Smooth muscle cell (in vitro differentiated cells): ENCODE results near the gene PRDM12. TPM values are rescaled to one million over a fixed set of nuclear protein-coding genes. Genes with fewer than 3 reads are reported as not detected.

Source experiments
- DNase-seq: peaks from one replicate; lab custom pipeline; 2025; ENCODE audit not compliant: unreplicated experiment; lab: John Stamatoyannopoulos, UW
- H2AFZ ChIP-seq: fragments of 200-600 bp; sonication (generic); 2 replicates; pipeline ENCODE4 v1.6.0; 2016; ENCODE audit warnings: antibody characterized with exemption, low read depth, mild to moderate bottlenecking
- H3F3A ChIP-seq: fragments of 200-600 bp; sonication (generic); 2 replicates; pipeline ENCODE4 v1.6.0; 2017; ENCODE audit warnings: antibody characterized with exemption, low read depth
- H3K27ac ChIP-seq: fragments of 200-600 bp; sonication (generic); 2 replicates; pipeline ENCODE4 v1.5.1; 2016; ENCODE audit warnings: low read depth, mild to moderate bottlenecking
- H3K27me3 ChIP-seq: fragments of 200-600 bp; sonication (generic); 2 replicates; pipeline ENCODE4 v1.6.1; 2016; ENCODE audit warnings: low read depth, mild to moderate bottlenecking
- H3K36me3 ChIP-seq: fragments of 200-600 bp; sonication (generic); 2 replicates; pipeline ENCODE4 v1.5.1; 2016; ENCODE audit warnings: low read depth
- H3K4me1 ChIP-seq: fragments of 200-600 bp; sonication (generic); 2 replicates; pipeline ENCODE4 v1.5.1; 2016; ENCODE audit warnings: low read depth
- H3K4me2 ChIP-seq: fragments of 200-600 bp; sonication (generic); 2 replicates; pipeline ENCODE4 v1.6.0; 2016; ENCODE audit warnings: mild to moderate bottlenecking
- H3K4me3 ChIP-seq: fragments of 200-600 bp; sonication (generic); 2 replicates; pipeline ENCODE4 v1.5.1; 2016; ENCODE audit warnings: mild to moderate bottlenecking
- H3K79me2 ChIP-seq: fragments of 200-600 bp; sonication (generic); 2 replicates; pipeline ENCODE4 v1.6.0; 2016; ENCODE audit warnings: low read depth, mild to moderate bottlenecking
- H3K9ac ChIP-seq: fragments of 200-600 bp; sonication (generic); 2 replicates; pipeline ENCODE4 v1.6.0; 2016; ENCODE audit warnings: low read depth
- H3K9me3 ChIP-seq: fragments of 200-600 bp; sonication (generic); replicated peaks from 2 replicates; pipeline ENCODE4 v1.5.1; 2016; ENCODE audit warnings: low read depth
- H4K20me1 ChIP-seq: fragments of 200-600 bp; sonication (generic); 2 replicates; pipeline ENCODE4 v1.6.0; 2016; ENCODE audit warnings: low read depth
- CTCF ChIP-seq: fragments of 200-600 bp; sonication (generic); IDR thresholded peaks from 2 replicates; pipeline ENCODE4 v1.5.1; 2017; ENCODE audit warnings: borderline replicate concordance, mild to moderate bottlenecking, antibody characterized with exemption; ENCODE audit not compliant: insufficient read depth, poor library complexity, severe bottlenecking
- WGBS: methylation state at CpG from one replicate; pipeline ENCODE4 v1.1.7; 2016; ENCODE audit warnings: low lambda C conversion rate; 5-methylcytosine and 5-hydroxymethylcytosine counted together
- microRNA-seq: library from miRNA; unstranded; fragments of <30 nt; microRNA quantifications from one replicate; pipeline ENCODE4, GENCODE V29; 2016; ENCODE audit warnings: borderline number of aligned reads
- polyA plus RNA-seq: library from polyadenylated mRNA; unstranded; fragments of >200 nt; fragmentation: Nextera tagmentation; extraction: Ambion mirVana; gene quantifications from 2 replicates; pipeline ENCODE4 v1.2.1, GENCODE V29; 2016
- small RNA-seq: library from RNA; depleted of rRNA; stranded (forward); fragments of <200 nt; gene quantifications from one replicate; pipeline ENCODE3, GENCODE V24; 2014
- total RNA-seq: library from RNA; depleted of rRNA; stranded (reverse); fragments of >200 nt; gene quantifications from 2 replicates; pipeline ENCODE4 v1.2.3, GENCODE V29; 2014

Gene PRDM12
- total and polyA plus RNA-seq, 2 experiments from 2014 or later = not detected

DNA sequence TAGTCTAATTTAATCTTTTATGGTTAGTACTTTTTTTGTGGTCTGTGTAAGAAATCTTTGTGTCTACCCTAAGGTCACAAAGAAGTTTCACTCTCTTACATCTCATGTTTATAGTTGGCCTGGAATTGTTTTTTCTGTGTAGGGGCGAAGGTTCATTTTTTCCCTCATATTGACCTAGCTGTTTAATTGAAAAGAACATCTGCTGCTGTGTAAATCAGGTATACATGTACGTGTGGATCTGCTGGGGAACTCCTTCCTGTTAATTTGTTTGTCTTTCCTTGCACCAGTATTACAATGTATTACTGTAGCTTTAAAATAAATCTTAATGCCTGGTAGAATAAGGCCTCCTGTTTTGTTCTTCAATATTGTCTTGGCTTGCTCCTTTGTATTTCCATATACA is 67.0 kb downstream of the PRDM12 start:
- no peaks in the 10 kb centered on the region for H3F3A ChIP-seq
- H3K4me3 ChIP-seq = no peak overlapping the region
- H3K9ac ChIP-seq = no peak overlapping the region
- H3K9me3 ChIP-seq = no peaks in the 10 kb centered on the region
- H2AFZ ChIP-seq = no peak overlapping the region
- H3K27me3 ChIP-seq = no peaks in the 10 kb centered on the region
- TF ChIP-seq CTCF = no peak
- H3K36me3 ChIP-seq = no peaks in the 10 kb centered on the region
- peaks cover 63% of the 10 kb centered on the region for H4K20me1 ChIP-seq
- no peak overlapping the region for H3K4me2 ChIP-seq
- WGBS = 97% methylated on average over 2 of the region's 2 CpGs
- no peaks in the 10 kb centered on the region for H3K4me1 ChIP-seq
- no peak overlapping the region for H3K27ac ChIP-seq
- H3K79me2 ChIP-seq = peaks cover 73% of the 10 kb centered on the region
- DNase-seq = no peak

- H3K27ac ChIP-seq = no peak overlapping the region
- peaks cover 70% of the 10 kb centered on the region for H3K79me2 ChIP-seq
- no peak overlapping the region for H3K4me2 ChIP-seq
- no peaks in the 10 kb centered on the region for H3K36me3 ChIP-seq
- peaks cover 67% of the 10 kb centered on the region for H4K20me1 ChIP-seq
- TF ChIP-seq CTCF = no peak
- no peaks in the 10 kb centered on the region for H3K4me1 ChIP-seq
- H3K27me3 ChIP-seq = no peaks in the 10 kb centered on the region
- no peaks in the 10 kb centered on the region for H3K9me3 ChIP-seq
- DNase-seq = no peak
- H3F3A ChIP-seq = no peaks in the 10 kb centered on the region
- H3K4me3 ChIP-seq = no peak overlapping the region
- WGBS = 74% methylated on average over 2 of the region's 2 CpGs
- no peak overlapping the region for H2AFZ ChIP-seq
- no peak overlapping the region for H3K9ac ChIP-seq
Measured at GRCh38 chr9:130732136-130732535, 67.7 kb downstream of the PRDM12 start.

Small RNA genes within 50 kb of the gene (microRNA-seq; reads per million reads assigned to microRNA genes)
- not detected for gene MIR6856

Small RNA genes within 50 kb of the gene (small RNA-seq; reads per million reads assigned to genes)
- 0.11 reads per million for gene AL359092.1
- not detected for gene MIR6856

Other genes starting within 250 kb of the PRDM12 start
- gene ASS1, start 219.6 kb upstream of the PRDM12 start, total RNA-seq = 78.2 and 95.7 TPM in 2 replicates
- 80.5 and 81.5 TPM in 2 replicates for gene ASS1, start 219.6 kb upstream of the PRDM12 start, polyA plus RNA-seq
- gene FUBP3, start 85.0 kb upstream of the PRDM12 start, total RNA-seq = 46.0 and 52.5 TPM in 2 replicates
- gene FUBP3, start 85.0 kb upstream of the PRDM12 start, polyA plus RNA-seq = 46.9 and 50.3 TPM in 2 replicates
- gene EXOSC2, start 29.2 kb downstream of the PRDM12 start, total RNA-seq = 12.1 and 14.7 TPM in 2 replicates
- gene EXOSC2, start 29.2 kb downstream of the PRDM12 start, polyA plus RNA-seq = 15.8 and 17.3 TPM in 2 replicates
- gene ABL1, start 170.7 kb downstream of the PRDM12 start, total RNA-seq = 38.2 TPM in 2 replicates
- 50.6 and 51.0 TPM in 2 replicates for gene ABL1, start 170.7 kb downstream of the PRDM12 start, polyA plus RNA-seq
- not detected in 2 replicates for gene QRFP, start 232.2 kb downstream of the PRDM12 start, total RNA-seq
- gene QRFP, start 232.2 kb downstream of the PRDM12 start, polyA plus RNA-seq = 0.15 and 0.24 TPM in 2 replicates